Kidney epithelial cell (primary cell): Measurements from ENCODE around the gene FAM131C. TPM values are rescaled to one million over a fixed set of nuclear protein-coding genes. Genes with fewer than 3 reads are reported as not detected.
A peak's percentile ranks its signal among the peaks of the same experiment; 100 is the strongest.
"Not testable (repeated sequence)": the region's sequence is repeated elsewhere in the genome, so short reads cannot be mapped to it uniquely, and the experiment has no call there.

Source experiments
- DNase-seq: peaks from one replicate; pipeline ENCODE4 v3.0.0-alpha.2; 2010; ENCODE audit warnings: low read depth
- H3K27me3 ChIP-seq: 2 replicates; pipeline ENCODE4 v1.6.0; 2011; ENCODE audit warnings: low read length; ENCODE audit not compliant: control insufficient read depth, insufficient read depth
- H3K36me3 ChIP-seq: 2 replicates; pipeline ENCODE4 v1.5.1; 2011; ENCODE audit warnings: low read length; ENCODE audit not compliant: control insufficient read depth, insufficient read depth
- H3K4me3 ChIP-seq: 2 replicates; pipeline ENCODE4 v1.5.1; 2011; ENCODE audit warnings: low read depth, mild to moderate bottlenecking, control low read depth, low read length
- CTCF ChIP-seq: IDR thresholded peaks from 2 replicates; pipeline ENCODE4 v1.5.1; 2011; ENCODE audit warnings: mild to moderate bottlenecking, moderate library complexity, low read length, control low read depth, inconsistent platforms; ENCODE audit not compliant: insufficient read depth, poor library complexity, severe bottlenecking
- total RNA-seq: library from RNA; depleted of rRNA; stranded (reverse); fragments of >200 nt; gene quantifications from 2 replicates; pipeline ENCODE4 v1.2.3, GENCODE V29; 2015

The FAM131C gene
- total RNA-seq, 1 donor from 2014 or later: 0.46 TPM

GRCh38 chr1:16063226-16063829 is 10.1 kb downstream of the FAM131C start:
- TF ChIP-seq CTCF: no peak

GRCh38 chr1:16062687-16063075 is 10.8 kb downstream of the FAM131C start:
- not testable (repeated sequence) for H3K36me3 ChIP-seq, H3K4me3 ChIP-seq, DNase-seq
- peaks cover 15% of the 10 kb centered on the region for H3K27me3 ChIP-seq

More at GRCh38 chr1:16063226-16063829, 10.1 kb downstream of the FAM131C start:
- DNase-seq: no peak
- Histone ChIP-seq H3K36me3 (no peaks in the 10 kb centered on the region), H3K27me3 (peaks cover 15% of the 10 kb centered on the region), H3K4me3 (no peak overlapping the region)

- H3K36me3 ChIP-seq, H3K4me3 ChIP-seq, DNase-seq: not testable (repeated sequence)
- peaks cover 19% of the 10 kb centered on the region for H3K27me3 ChIP-seq
Observed at GRCh38 chr1:16061989-16062686, 11.3 kb downstream of the FAM131C start.

- Histone ChIP-seq H3K27me3 (peaks cover 20% of the 10 kb centered on the region), H3K36me3 (no peaks in the 10 kb centered on the region), H3K4me3 (no peak overlapping the region)
- DNase-seq: no peak
- no peak for TF ChIP-seq CTCF
Observed at GRCh38 chr1:16061266-16061665, 12.2 kb downstream of the FAM131C start.

GRCh38 chr1:16058394-16059120 is 14.9 kb downstream of the FAM131C start:
- H3K27me3 ChIP-seq: peaks cover 15% of the 10 kb centered on the region
- not testable (repeated sequence) for H3K36me3 ChIP-seq, H3K4me3 ChIP-seq, DNase-seq

- not testable (repeated sequence) for H3K36me3 ChIP-seq, H3K4me3 ChIP-seq, DNase-seq
- H3K27me3 ChIP-seq: peaks cover 10% of the 10 kb centered on the region
Observed at GRCh38 chr1:16057314-16057915, 16.0 kb downstream of the FAM131C start.

- DNase-seq: not testable (repeated sequence)
Observed at GRCh38 chr1:16056521-16056912, 16.9 kb downstream of the FAM131C start.

GRCh38 chr1:16055613-16056520 is 17.6 kb downstream of the FAM131C start:
- DNase-seq: peak; percentile 45
- Histone ChIP-seq H3K27me3 (peaks cover 7% of the 10 kb centered on the region), H3K36me3 (no peaks in the 10 kb centered on the region), H3K4me3 (no peak overlapping the region)
- peak; percentile 99 for TF ChIP-seq CTCF

More at GRCh38 chr1:16056521-16056912, 16.9 kb downstream of the FAM131C start:
- H3K36me3 ChIP-seq, H3K4me3 ChIP-seq: not testable (repeated sequence)
- peaks cover 10% of the 10 kb centered on the region for H3K27me3 ChIP-seq
